Neural cell (in vitro differentiated cells): ENCODE measurements around the gene DIAPH2.

Experiments used
- EZH2 ChIP-seq: fragments of 200-600, 300-800 bp; shearing (Covaris generic), sonication (generic); IDR thresholded peaks from 2 replicates; pipeline ENCODE4 v1.6.1; 2014; ENCODE audit warnings: antibody characterized with exemption, low read length, borderline replicate concordance, mild to moderate bottlenecking; ENCODE audit not compliant: insufficient read depth, poor library complexity, severe bottlenecking
- RAD21 ChIP-seq: fragments of 450-650 bp; conservative IDR thresholded peaks from 2 replicates; pipeline ENCODE4 v1.6.1; 2014; ENCODE audit warnings: antibody characterized with exemption, mild to moderate bottlenecking, moderate library complexity
- TAF1 ChIP-seq: IDR thresholded peaks from 2 replicates; pipeline ENCODE4 v1.6.1; 2012; ENCODE audit warnings: low read depth
- TF ChIP-seq, protein P1 (sequence below): fragments of 450-650 bp; IDR thresholded peaks from 2 replicates; pipeline ENCODE4 v1.5.1; 2014; ENCODE audit warnings: antibody characterized with exemption, mild to moderate bottlenecking, moderate library complexity; ENCODE audit not compliant: poor library complexity, severe bottlenecking
- TF ChIP-seq, protein P2 (sequence below): IDR thresholded peaks from 2 replicates; pipeline ENCODE4 v1.6.1; 2012; ENCODE audit warnings: borderline replicate concordance

DNA sequence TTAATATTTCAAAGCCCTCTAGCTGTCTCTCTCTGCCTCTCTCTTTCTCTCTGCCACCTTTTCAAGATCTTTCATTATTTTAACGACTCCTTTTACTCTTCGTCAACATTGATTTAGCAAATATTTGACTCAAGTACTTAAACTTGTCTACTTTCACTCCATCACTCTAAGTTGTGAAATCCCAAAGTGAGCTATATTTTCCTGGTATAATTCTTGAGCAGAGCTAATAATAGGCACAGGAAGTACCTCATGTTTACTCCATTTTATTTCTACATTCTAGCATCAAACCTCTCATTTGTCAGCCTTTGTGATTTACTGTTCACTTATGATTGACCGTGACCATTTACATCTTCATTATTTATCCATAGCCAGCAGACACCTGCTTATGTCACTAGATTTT lies 681.6 kb downstream of the DIAPH2 start:
- TF ChIP-seq, protein P1, sequence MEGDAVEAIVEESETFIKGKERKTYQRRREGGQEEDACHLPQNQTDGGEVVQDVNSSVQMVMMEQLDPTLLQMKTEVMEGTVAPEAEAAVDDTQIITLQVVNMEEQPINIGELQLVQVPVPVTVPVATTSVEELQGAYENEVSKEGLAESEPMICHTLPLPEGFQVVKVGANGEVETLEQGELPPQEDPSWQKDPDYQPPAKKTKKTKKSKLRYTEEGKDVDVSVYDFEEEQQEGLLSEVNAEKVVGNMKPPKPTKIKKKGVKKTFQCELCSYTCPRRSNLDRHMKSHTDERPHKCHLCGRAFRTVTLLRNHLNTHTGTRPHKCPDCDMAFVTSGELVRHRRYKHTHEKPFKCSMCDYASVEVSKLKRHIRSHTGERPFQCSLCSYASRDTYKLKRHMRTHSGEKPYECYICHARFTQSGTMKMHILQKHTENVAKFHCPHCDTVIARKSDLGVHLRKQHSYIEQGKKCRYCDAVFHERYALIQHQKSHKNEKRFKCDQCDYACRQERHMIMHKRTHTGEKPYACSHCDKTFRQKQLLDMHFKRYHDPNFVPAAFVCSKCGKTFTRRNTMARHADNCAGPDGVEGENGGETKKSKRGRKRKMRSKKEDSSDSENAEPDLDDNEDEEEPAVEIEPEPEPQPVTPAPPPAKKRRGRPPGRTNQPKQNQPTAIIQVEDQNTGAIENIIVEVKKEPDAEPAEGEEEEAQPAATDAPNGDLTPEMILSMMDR, result no peak
- TF ChIP-seq, protein P2, sequence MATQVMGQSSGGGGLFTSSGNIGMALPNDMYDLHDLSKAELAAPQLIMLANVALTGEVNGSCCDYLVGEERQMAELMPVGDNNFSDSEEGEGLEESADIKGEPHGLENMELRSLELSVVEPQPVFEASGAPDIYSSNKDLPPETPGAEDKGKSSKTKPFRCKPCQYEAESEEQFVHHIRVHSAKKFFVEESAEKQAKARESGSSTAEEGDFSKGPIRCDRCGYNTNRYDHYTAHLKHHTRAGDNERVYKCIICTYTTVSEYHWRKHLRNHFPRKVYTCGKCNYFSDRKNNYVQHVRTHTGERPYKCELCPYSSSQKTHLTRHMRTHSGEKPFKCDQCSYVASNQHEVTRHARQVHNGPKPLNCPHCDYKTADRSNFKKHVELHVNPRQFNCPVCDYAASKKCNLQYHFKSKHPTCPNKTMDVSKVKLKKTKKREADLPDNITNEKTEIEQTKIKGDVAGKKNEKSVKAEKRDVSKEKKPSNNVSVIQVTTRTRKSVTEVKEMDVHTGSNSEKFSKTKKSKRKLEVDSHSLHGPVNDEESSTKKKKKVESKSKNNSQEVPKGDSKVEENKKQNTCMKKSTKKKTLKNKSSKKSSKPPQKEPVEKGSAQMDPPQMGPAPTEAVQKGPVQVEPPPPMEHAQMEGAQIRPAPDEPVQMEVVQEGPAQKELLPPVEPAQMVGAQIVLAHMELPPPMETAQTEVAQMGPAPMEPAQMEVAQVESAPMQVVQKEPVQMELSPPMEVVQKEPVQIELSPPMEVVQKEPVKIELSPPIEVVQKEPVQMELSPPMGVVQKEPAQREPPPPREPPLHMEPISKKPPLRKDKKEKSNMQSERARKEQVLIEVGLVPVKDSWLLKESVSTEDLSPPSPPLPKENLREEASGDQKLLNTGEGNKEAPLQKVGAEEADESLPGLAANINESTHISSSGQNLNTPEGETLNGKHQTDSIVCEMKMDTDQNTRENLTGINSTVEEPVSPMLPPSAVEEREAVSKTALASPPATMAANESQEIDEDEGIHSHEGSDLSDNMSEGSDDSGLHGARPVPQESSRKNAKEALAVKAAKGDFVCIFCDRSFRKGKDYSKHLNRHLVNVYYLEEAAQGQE, result no peak
- TF ChIP-seq EZH2 (no peak), RAD21 (no peak), TAF1 (no peak)
